Neural progenitor cell (in vitro differentiated cells): ENCODE results near the gene PCED1A.

Source experiments
- CTCF ChIP-seq: fragments of 200-600 bp; sonication (generic); IDR thresholded peaks from 2 replicates; pipeline ENCODE4 v1.5.1; 2017; ENCODE audit warnings: antibody characterized with exemption, mild to moderate bottlenecking
- EZH2 ChIP-seq: fragments of 200-600 bp; sonication (generic); IDR thresholded peaks from 2 replicates; pipeline ENCODE4 v1.6.1; 2017; ENCODE audit warnings: antibody characterized with exemption, mild to moderate bottlenecking, moderate library complexity

GRCh38 chr20:2836035-2836434, 4.4 kb downstream of the PCED1A start:
- TF ChIP-seq CTCF, result no peak
- TF ChIP-seq EZH2, result no peak
